ENCODE results near the gene PCDH9.

- no peak for TF ChIP-seq POLR2A (IDR thresholded peaks at IDR 0.05)
- no peak for TF ChIP-seq CTCF (IDR thresholded peaks at IDR 0.05)
Measured at GRCh38 chr13:66518068-66518467, 712.1 kb downstream of the PCDH9 start.
